BE2C (cell line): ENCODE results near the gene EXOC4.

Source experiments
- DNase-seq: peaks from one replicate; pipeline ENCODE4 v3.0.0-alpha.2; 2020
- H3K27me3 ChIP-seq: fragments of 250-450 bp; sonication (Bioruptor Pico); 2 replicates; pipeline ENCODE4 v1.5.1; 2020; ENCODE audit warnings: mild to moderate bottlenecking
- H3K36me3 ChIP-seq: fragments of 250-450 bp; sonication (Bioruptor Pico); 2 replicates; pipeline ENCODE4 v1.5.1; 2020; ENCODE audit warnings: mild to moderate bottlenecking
- H3K4me1 ChIP-seq: fragments of 250-450 bp; sonication (Bioruptor Pico); 2 replicates; pipeline ENCODE4 v1.5.1; 2020
- H3K4me3 ChIP-seq: 2 replicates; pipeline ENCODE4 v1.5.1; 2011; ENCODE audit warnings: low read depth, low read length
- H3K9me3 ChIP-seq: fragments of 250-450 bp; sonication (Bioruptor Pico); 2 replicates; pipeline ENCODE4 v1.5.1; 2020
- CTCF ChIP-seq: IDR thresholded peaks from 2 replicates; pipeline ENCODE4 v1.5.1; 2012; ENCODE audit warnings: mild to moderate bottlenecking, low read depth, low read length

EXOC4 gene

GRCh38 chr7:133358708-133359107 is 105.8 kb downstream of the EXOC4 start:
- no peak overlapping the region for H3K4me3 ChIP-seq
- H3K4me1 ChIP-seq, result no peaks in the 10 kb centered on the region; the same call in 1 of the 2 replicates
- H3K27me3 ChIP-seq, result no peaks in the 10 kb centered on the region
- no peaks in the 10 kb centered on the region for H3K9me3 ChIP-seq
- TF ChIP-seq CTCF, result no peak
- H3K36me3 ChIP-seq, result no peaks in the 10 kb centered on the region; the same call in 1 of the 2 replicates
- DNase-seq, result no peak

GRCh38 chr7:133359449-133359848 is 106.6 kb downstream of the EXOC4 start:
- no peaks in the 10 kb centered on the region for H3K9me3 ChIP-seq
- TF ChIP-seq CTCF, result no peak
- no peaks in the 10 kb centered on the region; the same call in 1 of the 2 replicates for H3K4me1 ChIP-seq
- H3K27me3 ChIP-seq, result no peaks in the 10 kb centered on the region
- H3K4me3 ChIP-seq, result no peak overlapping the region
- no peaks in the 10 kb centered on the region; the same call in 1 of the 2 replicates for H3K36me3 ChIP-seq
- DNase-seq, result no peak

GRCh38 chr7:133360201-133360600 is 107.3 kb downstream of the EXOC4 start:
- no peak overlapping the region for H3K4me3 ChIP-seq
- no peaks in the 10 kb centered on the region for H3K9me3 ChIP-seq
- TF ChIP-seq CTCF, result no peak
- no peaks in the 10 kb centered on the region; the same call in 1 of the 2 replicates for H3K36me3 ChIP-seq
- H3K4me1 ChIP-seq, result peaks cover 2% of the 10 kb centered on the region; the same call in 1 of the 2 replicates
- no peak for DNase-seq
- no peaks in the 10 kb centered on the region for H3K27me3 ChIP-seq

GRCh38 chr7:133361806-133362205 is 108.9 kb downstream of the EXOC4 start:
- Histone ChIP-seq H3K9me3 (no peaks in the 10 kb centered on the region), H3K27me3 (no peaks in the 10 kb centered on the region), H3K4me3 (no peak overlapping the region), H3K4me1 (peaks cover 2% of the 10 kb centered on the region; the same call in 1 of the 2 replicates), H3K36me3 (no peaks in the 10 kb centered on the region; the same call in 1 of the 2 replicates)
- DNase-seq, result no peak
- TF ChIP-seq CTCF, result no peak

GRCh38 chr7:133364959-133365690 is 112.2 kb downstream of the EXOC4 start:
- Histone ChIP-seq H3K27me3 (no peaks in the 10 kb centered on the region), H3K4me3 (no peak overlapping the region)
- DNase-seq, result no peak

More at GRCh38 chr7:133364959-133365690, 112.2 kb downstream of the EXOC4 start:
- H3K36me3 ChIP-seq, result no peaks in the 10 kb centered on the region; the same call in 1 of the 2 replicates
- H3K9me3 ChIP-seq, result no peaks in the 10 kb centered on the region
- no peak for TF ChIP-seq CTCF
- peaks cover 2% of the 10 kb centered on the region; the same call in 1 of the 2 replicates for H3K4me1 ChIP-seq
